MM.1S (cell line): ENCODE data around the gene TCEAL7.

Experiments used
- DNase-seq: peaks from one replicate; pipeline ENCODE4 v3.0.0-alpha.2; 2015
- H2AFZ ChIP-seq: fragments of 300-600 bp; sonication (generic); 2 replicates; pipeline ENCODE4 v1.6.0; 2016; ENCODE audit warnings: antibody characterized with exemption, low read length
- H3F3A ChIP-seq: fragments of 300-600 bp; sonication (generic); 2 replicates; pipeline ENCODE4 v1.6.1; 2016; ENCODE audit warnings: mild to moderate bottlenecking, antibody characterized with exemption, low read length, moderate library complexity, mixed read lengths; ENCODE audit not compliant: insufficient read depth
- H3K27ac ChIP-seq: fragments of 300-600 bp; sonication (generic); 2 replicates; pipeline ENCODE4 v1.5.1; 2016; ENCODE audit warnings: mild to moderate bottlenecking, low read length
- H3K27me3 ChIP-seq: fragments of 300-600 bp; sonication (generic); replicated peaks from 2 replicates; pipeline ENCODE4 v1.6.0; 2016; ENCODE audit warnings: low read length; ENCODE audit not compliant: insufficient read depth
- H3K36me3 ChIP-seq: fragments of 300-600 bp; sonication (generic); replicated peaks from 2 replicates; pipeline ENCODE4 v1.6.1; 2016; ENCODE audit warnings: mild to moderate bottlenecking, low read length, mixed read lengths; ENCODE audit not compliant: insufficient read depth
- H3K4me1 ChIP-seq: fragments of 300-600 bp; sonication (generic); 2 replicates; pipeline ENCODE4 v1.6.1; 2016; ENCODE audit warnings: low read length, mixed read lengths
- H3K4me2 ChIP-seq: fragments of 300-600 bp; sonication (generic); 2 replicates; pipeline ENCODE4 v1.6.0; 2016; ENCODE audit warnings: low read depth, low read length
- H3K4me3 ChIP-seq: fragments of 300-600 bp; sonication (generic); 2 replicates; pipeline ENCODE4 v1.5.1; 2016; ENCODE audit warnings: low read length, mixed read lengths
- H3K79me2 ChIP-seq: fragments of 300-600 bp; sonication (generic); 2 replicates; pipeline ENCODE4 v1.6.1; 2016; ENCODE audit warnings: mixed run types, low read length, mixed read lengths
- H3K9ac ChIP-seq: fragments of 300-600 bp; sonication (generic); 2 replicates; pipeline ENCODE4 v1.6.1; 2016; ENCODE audit warnings: low read length, mixed read lengths
- H3K9me2 ChIP-seq: fragments of 300-600 bp; sonication (generic); replicated peaks from 2 replicates; pipeline ENCODE4 v1.6.1; 2016; ENCODE audit warnings: mild to moderate bottlenecking, low read length, mixed read lengths; ENCODE audit not compliant: insufficient read depth
- H3K9me3 ChIP-seq: fragments of 300-600 bp; sonication (generic); replicated peaks from 2 replicates; pipeline ENCODE4 v1.6.1; 2016; ENCODE audit warnings: mild to moderate bottlenecking, low read length, mixed read lengths; ENCODE audit not compliant: insufficient read depth
- H4K20me1 ChIP-seq: fragments of 300-600 bp; sonication (generic); 2 replicates; pipeline ENCODE4 v1.6.1; 2016; ENCODE audit warnings: mild to moderate bottlenecking, low read length, moderate library complexity, mixed read lengths; ENCODE audit not compliant: insufficient read depth
- EZH2 ChIP-seq: fragments of 300-600 bp; sonication (generic); optimal IDR thresholded peaks from 2 replicates; pipeline ENCODE3; 2017; ENCODE audit warnings: low read depth, mild to moderate bottlenecking, antibody characterized with exemption, low read length, mixed read lengths
- EZH2phosphoT487 ChIP-seq: fragments of 300-600 bp; sonication (generic); IDR thresholded peaks from 2 replicates; pipeline ENCODE4 v1.6.1; 2018; ENCODE audit warnings: antibody characterized with exemption, low read length
- TF ChIP-seq, protein P1 (sequence below): fragments of 300-600 bp; sonication (generic); IDR thresholded peaks from 2 replicates; pipeline ENCODE4 v1.5.1; 2016; ENCODE audit warnings: antibody characterized with exemption, low read length, mixed read lengths

Gene TCEAL7

DNA sequence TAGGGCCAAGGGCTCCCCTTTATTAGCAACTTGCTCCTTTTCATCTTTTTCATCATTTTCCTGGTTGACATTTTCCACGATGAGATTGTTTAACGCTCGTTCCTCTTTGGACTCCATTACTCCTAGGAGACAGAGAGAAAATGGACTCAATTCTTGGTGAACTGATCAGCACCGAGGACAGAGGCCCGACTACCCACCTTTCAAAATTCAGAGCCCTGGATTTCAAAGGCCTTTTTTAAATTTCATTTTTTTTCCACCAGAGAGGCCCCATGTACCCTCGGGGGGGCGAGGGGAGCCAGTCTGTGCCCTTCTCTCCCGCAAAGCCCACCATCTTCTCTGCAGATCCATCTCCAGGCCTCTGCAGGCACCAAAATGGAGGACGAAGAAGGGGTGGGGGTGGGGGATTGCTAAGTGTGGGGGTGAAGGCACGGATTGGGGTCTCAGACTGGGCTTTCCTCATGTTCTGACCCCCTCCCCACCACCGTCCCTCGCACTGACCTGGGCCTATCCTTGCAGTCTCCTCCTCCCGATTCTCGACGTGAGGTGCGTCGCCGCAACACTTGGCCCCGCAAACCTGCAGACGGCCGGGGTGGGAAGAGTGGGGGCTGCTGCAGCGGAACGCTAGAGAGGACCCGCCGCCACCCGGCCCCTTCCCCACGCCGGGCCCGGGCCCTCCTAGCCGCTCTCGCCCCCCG lies 20.0 kb upstream of the TCEAL7 start:
- DNase-seq = no peak
- Histone ChIP-seq H3K4me2 (peak overlapping the region; percentile 70), H3K9me3 (no peaks in the 10 kb centered on the region), H3K9ac (peak overlapping the region; percentile 64; the same call in 1 of the 2 replicates), H3K4me3 (peak overlapping the region; percentile 69), H3K9me2 (no peaks in the 10 kb centered on the region), H3K27me3 (no peaks in the 10 kb centered on the region), H2AFZ (peak overlapping the region; percentile 80), H3K79me2 (no peaks in the 10 kb centered on the region), H4K20me1 (no peaks in the 10 kb centered on the region), H3K27ac (no peak overlapping the region), H3F3A (no peaks in the 10 kb centered on the region), H3K4me1 (no peaks in the 10 kb centered on the region), H3K36me3 (no peaks in the 10 kb centered on the region)
- TF ChIP-seq, protein P1, sequence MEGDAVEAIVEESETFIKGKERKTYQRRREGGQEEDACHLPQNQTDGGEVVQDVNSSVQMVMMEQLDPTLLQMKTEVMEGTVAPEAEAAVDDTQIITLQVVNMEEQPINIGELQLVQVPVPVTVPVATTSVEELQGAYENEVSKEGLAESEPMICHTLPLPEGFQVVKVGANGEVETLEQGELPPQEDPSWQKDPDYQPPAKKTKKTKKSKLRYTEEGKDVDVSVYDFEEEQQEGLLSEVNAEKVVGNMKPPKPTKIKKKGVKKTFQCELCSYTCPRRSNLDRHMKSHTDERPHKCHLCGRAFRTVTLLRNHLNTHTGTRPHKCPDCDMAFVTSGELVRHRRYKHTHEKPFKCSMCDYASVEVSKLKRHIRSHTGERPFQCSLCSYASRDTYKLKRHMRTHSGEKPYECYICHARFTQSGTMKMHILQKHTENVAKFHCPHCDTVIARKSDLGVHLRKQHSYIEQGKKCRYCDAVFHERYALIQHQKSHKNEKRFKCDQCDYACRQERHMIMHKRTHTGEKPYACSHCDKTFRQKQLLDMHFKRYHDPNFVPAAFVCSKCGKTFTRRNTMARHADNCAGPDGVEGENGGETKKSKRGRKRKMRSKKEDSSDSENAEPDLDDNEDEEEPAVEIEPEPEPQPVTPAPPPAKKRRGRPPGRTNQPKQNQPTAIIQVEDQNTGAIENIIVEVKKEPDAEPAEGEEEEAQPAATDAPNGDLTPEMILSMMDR = no peak

DNA sequence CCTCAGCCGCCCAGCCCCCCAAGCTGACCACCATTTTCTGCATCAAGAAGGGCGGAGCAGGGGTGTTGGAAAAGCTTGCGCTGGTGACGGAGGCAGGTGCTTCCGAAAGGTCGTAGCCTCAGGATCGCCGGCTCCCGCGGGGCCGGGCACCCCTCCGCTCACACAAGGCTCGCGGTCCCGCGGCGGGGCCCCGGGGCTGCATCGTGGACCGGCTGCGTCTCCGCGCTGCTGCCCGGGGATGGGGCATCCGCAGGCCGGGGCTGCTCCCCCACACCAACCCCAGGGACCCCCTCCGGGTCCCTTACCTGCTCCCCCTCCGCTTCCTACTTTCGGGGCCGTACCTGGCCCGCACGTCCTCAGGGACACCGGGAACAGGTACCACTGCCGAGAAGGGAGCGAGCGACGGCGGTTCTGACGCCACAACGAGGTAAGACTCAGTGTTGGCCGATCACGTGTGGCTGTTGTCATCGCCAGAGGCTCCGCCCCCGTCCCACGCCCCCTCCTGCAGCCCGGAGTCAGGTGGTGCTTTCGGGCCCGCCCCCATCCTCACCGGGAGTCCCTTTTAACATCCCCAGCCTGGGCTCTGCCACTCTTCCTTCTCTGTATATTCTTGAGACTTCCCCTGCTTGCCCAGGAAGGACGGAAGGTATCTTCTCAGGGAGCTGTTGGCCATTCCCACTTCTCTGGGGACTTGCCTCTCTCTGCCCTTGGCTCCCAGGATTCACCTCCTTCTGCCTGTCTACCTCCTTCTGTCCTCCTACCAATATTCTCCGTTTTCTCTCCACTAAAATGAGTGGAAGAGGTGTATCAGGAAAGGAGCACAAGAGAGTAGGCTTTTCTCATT lies 19.3 kb upstream of the TCEAL7 start, which contains the start of gene BEX2:
Gene BEX2 (minus strand): TSS at position 436 of the 844 bp plus-strand sequence. CDS start 1,014 bp downstream, outside the sequence.
- H3K9me3 ChIP-seq = no peaks in the 10 kb centered on the region
- H3K4me2 ChIP-seq = peak within 1 kb of the TSS; percentile 70
- no peaks in the 10 kb centered on the region for H3K27me3 ChIP-seq
- no peaks in the 10 kb centered on the region for H3K4me1 ChIP-seq
- peak within 1 kb of the TSS; percentile 80 for H2AFZ ChIP-seq
- no peaks in the 10 kb centered on the region for H4K20me1 ChIP-seq
- no peaks in the 10 kb centered on the region for H3K79me2 ChIP-seq
- TF ChIP-seq EZH2phosphoT487 = no peak
- no peak for TF ChIP-seq EZH2
- TF ChIP-seq, protein P1 = no peak
- H3K27ac ChIP-seq = no peak within 1 kb of the TSS
- peak within 1 kb of the TSS; percentile 64; the same call in 1 of the 2 replicates for H3K9ac ChIP-seq
- no peaks in the 10 kb centered on the region for H3K9me2 ChIP-seq
- H3K36me3 ChIP-seq = no peaks in the 10 kb centered on the region
- peak within 1 kb of the TSS; percentile 69 for H3K4me3 ChIP-seq
- peak; percentile 77 for DNase-seq
- H3F3A ChIP-seq = no peaks in the 10 kb centered on the region

DNA sequence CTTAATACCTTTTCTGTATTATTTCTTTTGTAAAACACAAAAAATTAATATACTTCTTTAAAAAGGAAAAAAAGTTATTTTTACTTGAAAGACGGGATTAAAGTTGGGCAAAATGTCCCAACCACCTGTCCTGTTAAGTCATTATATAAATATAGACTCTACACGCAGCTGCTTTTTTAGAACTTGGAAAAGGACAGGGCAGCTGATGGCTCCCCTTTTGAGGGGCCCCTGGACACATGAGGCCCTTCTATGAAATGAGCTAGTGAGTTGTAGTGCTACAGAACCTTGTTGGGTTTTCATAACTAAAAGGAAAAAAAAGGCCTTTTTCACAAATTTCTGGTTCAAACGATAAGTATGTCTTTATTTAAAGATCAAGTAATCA lies 18.6 kb upstream of the TCEAL7 start:
- Histone ChIP-seq H3K27ac (no peak overlapping the region), H3K9me3 (no peaks in the 10 kb centered on the region), H3K27me3 (no peaks in the 10 kb centered on the region), H2AFZ (peak overlapping the region; percentile 80; the same call in 1 of the 2 replicates), H3K4me3 (no peak overlapping the region), H3K4me1 (no peaks in the 10 kb centered on the region), H4K20me1 (no peaks in the 10 kb centered on the region), H3K79me2 (no peaks in the 10 kb centered on the region), H3K9ac (no peak overlapping the region), H3F3A (no peaks in the 10 kb centered on the region), H3K4me2 (peak overlapping the region; percentile 70; the same call in 1 of the 2 replicates), H3K9me2 (no peaks in the 10 kb centered on the region), H3K36me3 (no peaks in the 10 kb centered on the region)
- no peak for TF ChIP-seq EZH2
- TF ChIP-seq EZH2phosphoT487 = no peak
- TF ChIP-seq, protein P1 = no peak
- no peak for DNase-seq
